GM19438 (cell line): ENCODE measurements around the gene CCNK.

Experiments used
- ATAC-seq: cut with Tn5 transposase; IDR thresholded peaks from one replicate; pipeline ENCODE4 v1.9.1; 2021; ENCODE audit warnings: low read depth; ENCODE audit not compliant: unreplicated experiment

The CCNK gene

DNA sequence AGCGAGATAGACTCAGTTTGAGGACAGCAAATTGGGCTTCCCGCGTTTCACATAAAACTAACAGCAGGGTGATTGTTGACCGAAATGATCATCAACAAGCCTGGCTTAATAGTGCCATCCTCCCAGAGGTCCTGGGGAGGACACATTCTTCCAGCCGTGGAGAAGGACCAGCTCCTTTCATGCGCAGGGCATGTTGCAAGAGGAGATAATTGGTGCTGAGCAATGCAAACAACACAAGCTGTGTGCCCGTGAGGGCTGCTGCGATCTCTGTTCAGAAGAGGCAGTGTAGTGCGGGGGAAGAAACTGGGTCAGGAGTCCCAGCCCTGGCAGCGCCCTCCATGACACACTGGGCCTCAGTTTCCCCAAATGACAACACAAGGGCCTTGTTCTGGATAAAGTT lies 68.5 kb downstream of the CCNK start:
- ATAC-seq: no peak

DNA sequence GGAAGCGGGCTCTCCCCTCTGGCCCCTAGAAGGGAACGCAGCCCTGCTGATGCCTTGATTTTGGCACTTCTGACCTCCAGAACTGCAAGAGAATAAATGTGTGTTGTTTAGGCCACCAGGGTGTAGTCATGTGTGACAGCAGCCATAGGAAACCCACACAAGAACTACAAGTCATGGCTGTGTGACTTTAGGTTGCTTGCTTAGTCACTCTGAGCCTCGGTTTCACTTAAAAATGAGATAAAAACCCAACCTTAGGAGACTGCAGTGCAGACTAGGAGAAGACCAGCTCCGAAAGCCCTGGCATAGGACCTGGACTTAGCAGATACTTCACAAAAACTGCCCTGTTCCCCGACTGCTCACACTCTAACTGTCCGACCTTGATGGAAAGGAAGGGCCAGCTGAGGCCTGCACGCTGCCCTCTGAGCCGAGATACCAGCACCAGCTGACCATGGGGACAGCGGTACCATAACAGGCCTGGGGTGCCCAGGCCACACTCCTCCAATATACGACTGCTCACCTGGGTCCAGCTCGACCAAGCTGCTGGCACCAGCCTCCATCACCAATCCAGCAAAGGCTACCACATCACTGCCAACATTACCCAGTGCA lies 69.3 kb downstream of the CCNK start:
- no peak for ATAC-seq

DNA sequence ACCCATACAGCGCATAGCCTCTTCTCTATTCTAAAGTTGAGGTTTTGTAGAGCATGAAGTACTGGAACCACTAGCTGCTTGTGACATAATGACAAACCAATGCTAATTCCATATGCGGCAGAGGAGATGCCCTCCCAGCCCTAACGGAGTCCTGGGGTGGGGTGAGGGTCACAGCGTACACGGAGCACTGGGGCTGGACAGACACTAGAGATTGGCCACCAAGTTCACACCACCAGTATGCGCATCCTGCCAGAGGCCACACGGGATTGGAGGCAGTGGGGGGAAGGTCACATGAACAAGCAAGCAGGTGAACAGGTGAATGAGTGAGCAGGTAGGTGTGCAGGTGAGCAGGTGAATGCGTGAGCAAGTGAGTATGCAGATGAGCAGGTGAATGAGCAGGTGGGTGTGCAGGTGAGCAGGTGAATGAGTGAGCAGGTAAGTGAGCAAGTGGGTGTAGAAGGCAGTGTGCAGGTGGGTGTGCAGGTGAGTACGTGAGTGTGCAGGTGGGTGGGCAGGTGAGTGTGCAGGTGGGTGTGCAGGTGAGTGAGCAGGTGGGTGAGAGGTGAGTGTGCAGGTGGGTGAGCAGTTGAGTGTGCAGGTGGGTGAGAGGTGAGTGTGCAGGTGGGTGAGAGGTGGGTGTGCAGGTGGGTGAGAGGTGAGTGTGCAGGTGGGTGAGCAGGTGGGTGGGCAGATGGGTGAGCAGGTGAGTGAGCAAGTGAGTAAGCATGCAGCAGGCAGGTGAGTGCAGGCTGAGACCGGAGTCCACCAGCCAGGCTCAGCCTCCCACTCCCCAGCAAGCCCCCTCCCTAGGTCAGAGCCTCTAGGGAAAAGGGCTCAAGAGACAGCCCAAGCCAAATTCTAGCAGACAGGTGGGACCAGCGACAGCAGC lies 70.1 kb downstream of the CCNK start:
- ATAC-seq: no peak

DNA sequence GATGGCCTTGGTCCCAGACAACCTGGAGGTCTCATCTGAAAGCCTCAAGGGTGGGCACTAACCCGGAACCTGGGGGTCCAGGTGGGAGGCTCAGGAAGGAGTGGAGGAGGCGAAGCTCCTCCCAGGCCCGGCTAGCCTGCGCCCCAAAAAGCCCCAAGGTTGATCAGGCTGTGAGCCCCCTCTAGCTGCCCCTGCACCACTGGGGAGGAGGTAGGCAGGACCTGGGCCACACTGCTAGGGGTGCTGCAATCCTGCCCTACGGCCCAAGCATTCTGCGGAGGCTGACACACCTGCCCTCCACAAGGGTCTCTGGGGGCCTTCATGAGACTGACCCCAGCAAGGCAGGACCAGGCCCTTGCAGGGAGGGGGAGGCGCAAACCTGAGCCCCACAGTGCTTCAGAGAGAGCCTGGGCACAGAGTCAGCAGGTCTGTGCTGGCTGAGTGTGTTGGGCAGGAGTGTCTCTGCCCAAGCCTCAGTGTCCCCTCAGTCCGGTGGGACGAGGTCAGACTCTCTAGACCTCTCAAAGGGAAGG lies 70.9 kb downstream of the CCNK start:
- ATAC-seq: no peak

DNA sequence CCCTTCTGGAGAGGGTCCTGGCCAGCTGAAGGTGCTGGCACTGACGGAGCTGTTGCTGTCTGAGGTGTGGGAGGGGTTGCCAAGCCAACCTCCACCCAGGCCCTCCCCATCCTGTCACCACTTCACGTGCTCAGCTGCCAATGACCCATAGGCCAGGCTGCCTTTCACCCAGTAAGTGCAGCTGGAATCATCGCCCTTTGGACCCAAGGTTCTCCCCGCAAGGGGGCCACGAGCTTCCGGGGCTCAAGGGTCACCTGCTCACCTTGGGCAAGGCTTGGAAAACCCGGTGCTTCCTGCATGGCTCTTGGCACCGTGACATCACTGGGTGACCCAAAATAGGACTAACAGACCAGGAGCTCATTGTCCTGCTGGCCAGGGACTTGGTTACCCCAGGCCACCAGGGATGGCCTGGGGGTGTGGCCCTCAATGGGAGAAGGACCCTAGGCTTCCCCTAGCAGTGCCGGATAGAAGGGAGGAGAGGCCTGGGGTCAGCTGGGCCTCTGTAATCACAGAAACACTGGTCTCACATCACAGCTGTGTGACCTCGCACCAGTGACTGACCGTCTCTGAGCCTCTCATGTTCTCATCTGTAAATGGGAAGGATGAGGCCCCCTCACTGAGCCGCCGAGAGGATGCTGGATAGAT lies 71.5 kb downstream of the CCNK start:
- ATAC-seq: no peak

DNA sequence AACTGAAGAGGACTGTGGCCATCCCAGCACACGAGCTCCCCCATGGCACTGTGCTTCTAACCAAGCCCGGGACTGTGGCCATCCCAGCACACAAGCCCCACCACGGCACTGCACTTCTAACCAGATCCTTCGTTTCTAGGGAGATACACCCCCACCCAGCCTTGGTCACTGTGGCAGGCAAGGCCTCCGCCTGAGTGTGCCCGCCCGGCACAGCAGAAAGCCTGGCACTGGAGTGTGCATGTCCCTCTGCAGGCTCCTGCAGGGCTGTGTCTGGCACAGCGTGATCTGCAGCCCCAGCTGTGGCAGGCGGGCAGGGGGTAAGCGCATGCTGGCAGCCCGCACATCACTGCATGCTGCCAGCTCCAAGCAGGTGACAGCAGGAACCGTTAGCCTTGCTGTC lies 73.0 kb downstream of the CCNK start:
- no peak for ATAC-seq

DNA sequence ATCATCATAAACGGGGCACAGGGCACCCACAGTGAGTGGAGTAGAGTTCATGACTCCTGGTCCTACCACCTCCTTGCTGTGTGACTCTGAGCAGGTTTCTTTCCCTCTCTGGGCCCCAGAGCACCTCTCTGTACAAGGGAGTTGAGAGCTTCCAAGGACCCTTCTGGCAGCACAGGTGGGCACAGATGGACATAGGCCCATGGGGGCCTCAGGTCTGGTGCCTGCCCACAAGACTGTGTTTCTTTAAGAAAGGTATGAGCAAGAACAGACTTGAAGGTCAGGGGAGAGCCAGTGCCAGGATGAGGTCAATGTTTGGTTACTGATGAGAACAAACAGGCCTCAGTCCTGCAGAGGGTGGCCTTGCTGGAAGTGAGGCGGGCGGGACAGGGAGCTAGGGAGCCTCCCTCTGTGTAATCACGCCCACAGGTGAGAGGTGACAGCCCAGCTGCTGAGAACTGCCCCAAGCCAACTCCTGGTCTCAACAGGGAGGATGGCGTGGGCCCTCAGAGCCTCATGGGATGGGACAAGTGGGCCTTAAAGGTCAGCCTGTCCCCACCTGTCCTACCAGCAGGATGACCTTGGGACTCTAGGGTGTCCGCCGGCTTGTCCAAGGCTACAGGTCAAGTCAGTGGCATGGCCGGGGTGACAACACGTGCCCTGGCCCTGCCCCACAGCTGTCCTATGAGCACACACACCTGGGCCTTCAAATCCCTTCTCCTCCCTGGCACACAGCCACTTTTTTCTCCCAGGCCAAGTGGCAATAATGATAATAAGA lies 73.7 kb downstream of the CCNK start:
- no peak for ATAC-seq

DNA sequence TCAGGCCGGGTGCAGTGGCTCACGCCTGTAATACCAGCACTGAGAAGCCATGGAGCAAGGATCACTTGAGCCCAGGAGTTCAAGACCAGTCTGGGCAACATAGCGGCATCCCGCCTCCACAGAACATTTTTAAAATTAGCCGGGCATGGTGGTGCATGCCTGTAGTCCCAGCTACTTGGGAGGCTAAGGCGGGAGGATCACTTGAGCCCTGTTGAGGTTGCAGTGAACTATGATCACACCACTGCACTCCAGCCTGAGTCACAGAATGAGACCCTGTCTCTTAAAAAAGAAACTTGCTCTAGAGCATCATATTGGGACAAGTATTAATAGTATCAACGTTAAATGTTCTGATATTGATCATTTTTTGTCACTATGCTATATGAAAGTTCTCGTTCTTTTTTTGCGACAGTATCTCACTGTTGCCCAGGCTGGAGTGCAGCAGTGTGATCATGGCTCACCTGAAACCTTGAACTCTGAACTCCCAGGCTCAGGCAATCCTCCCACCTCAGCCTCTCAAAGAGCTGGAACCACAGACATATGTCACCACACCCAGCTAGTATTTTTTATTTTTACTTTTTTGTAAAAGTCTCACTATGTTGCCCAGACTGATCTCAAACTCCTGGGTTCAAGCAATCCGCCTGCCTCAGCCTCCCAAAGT lies 75.1 kb downstream of the CCNK start:
- ATAC-seq: no peak

DNA sequence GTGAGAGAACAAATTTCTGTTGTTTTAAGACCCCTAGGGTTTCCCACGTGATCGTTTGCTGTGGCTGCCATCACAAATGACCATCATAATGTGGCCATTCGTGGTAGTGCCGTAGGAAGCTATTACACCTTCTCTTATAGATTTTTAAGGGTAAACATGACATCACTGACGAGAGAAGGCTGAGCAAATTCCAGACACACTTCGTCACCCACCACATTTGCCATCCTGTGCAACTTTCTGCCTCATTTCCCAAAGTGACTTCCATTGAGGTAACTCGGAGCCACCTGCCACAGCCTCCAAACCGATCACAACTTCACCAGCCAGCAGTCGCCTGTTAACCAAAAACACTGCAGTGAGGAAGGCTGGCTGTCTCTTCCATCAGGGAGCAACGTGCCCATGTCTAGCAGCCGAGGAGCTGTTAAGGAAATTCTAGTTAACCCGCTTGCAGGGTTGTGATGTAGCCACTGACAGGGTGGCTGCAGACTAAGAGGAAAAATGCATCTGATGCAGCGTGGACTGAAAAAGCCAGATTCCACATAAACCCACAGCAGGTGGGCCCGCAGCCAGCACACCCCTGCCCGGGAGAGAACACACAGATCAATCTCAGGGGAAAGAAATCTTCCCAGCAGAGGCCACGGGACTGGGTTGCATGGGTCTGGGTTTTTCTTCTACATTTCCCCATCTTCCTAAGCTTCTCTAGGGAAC lies 78.2 kb downstream of the CCNK start:
- ATAC-seq: no peak

DNA sequence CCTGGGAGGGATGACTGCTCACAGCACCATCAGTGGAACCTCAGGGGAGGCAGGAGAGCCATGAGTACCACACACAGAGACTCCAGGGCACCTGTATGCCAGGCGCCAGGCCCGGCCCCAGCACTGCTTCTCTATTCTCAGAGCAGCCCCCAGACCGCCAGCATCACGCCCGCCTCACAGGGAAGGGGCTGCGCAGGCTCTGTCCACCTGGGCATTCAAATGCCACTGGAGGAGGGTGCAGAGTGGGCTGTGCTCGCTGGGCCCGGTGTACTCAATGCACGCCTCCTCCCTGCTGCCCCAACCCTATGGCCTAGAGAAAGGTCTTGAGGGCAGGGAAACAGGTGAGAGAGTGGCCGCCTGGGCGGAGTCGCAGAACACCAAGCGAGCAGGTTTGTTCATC lies 79.2 kb downstream of the CCNK start:
- ATAC-seq: no peak

DNA sequence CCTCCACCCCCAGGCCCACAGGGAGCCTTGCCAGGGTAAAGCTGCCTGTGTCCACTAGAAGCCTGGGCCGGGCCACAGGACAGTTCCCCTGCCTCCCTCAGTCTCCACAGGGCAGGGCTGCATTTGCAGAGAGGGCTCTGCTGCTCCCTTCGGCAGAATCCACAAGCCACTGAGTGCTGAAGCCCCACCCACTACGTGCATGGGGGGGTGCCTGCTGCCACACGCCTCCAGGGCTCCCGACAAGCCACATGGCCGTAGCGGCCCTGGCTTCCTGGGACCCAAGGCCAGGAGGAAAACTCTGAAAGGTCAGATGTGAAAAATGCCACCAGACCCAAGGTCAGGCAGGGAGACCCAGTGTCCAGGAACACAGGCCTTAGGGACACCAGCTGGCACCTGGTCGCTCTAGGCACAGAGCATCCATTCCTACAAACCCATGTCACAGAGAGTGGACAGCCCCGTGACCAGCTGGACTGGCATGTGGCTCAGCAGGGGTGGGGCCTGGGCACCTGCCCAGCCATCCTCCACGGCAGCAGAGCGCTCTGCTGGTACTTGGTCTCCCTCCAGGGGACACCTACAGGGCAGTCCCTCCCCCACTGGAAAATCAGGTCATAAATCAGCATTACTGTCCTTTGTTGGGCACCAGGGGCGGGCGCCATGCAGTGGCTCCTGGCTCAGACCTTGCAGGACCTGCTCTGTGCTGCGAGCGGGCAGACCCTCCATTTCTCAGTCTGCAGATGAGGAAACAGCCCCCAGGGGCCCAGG lies 79.9 kb downstream of the CCNK start:
- ATAC-seq: no peak

DNA sequence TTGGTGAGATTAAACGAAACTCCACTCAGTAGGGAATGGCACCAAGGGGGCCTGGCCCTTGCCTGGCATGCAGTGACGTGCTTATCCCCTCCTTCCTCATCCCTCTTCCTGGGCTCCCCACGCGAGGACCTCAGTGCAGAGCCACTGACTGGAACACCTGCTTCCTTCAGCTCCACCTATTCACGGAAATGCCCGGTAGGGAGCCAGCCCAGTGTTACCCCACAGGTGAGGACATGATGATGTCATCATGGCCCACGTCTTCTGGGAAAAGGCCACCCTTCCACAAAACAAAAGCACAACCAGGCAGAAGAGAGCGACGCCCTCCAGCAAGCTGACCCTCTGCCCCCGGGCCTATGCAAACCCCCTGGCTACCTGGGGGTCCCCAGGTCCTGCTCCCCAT lies 80.7 kb downstream of the CCNK start:
- ATAC-seq: no peak
